Measurements from ENCODE around the gene SLC26A11. TPM values are rescaled to one million over a fixed set of nuclear protein-coding genes. Genes with fewer than 3 reads are reported as not detected.
"Not testable (repeated sequence)": the region's sequence is repeated elsewhere in the genome, so short reads cannot be mapped to it uniquely, and the experiment has no call there.

Gene SLC26A11
- total RNA-seq, 3 donors from 2014 or later (not counting 1 experiment from before 2014, with no cell fraction given) = 33.9 to 37.6 (median 35.8) TPM

DNA sequence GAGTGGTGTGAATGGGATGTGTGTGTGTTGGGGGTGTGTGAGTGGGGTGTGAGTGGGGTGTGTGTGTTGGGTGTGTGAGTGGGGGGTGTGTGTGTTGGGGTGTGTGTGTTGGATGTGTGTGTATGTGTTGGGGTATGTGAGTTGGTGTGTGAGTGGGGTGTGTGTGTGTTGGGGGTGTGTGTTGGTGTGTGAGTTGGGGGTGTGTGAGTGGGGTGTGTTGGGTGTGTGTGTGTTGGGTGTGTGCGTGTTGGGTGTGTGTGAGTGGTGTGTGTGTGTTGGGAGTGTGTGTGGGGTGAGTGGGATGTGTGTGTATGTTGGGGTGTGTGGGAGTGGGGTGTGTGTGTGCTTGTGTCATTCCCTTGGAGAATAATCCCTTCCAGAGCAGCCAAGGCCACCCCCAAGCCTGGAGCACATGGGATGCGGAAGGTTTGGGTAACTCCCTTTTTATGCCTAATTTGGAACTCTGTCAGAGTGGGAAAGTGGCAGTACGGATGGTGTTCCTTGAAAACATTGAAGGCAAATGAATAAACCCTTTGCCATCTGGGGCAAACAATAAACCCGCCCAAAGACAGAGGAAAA, 54.7 kb downstream of the SLC26A11 start:
- ATAC-seq = peak in 2 of 3 donors; percentile 3 to 7
- Histone ChIP-seq H3K27ac (ENCODE audit: low read length) (peak overlapping the region; percentile 16), H3K36me3 (ENCODE audit: control insufficient read depth, insufficient read depth, low read length) (peaks cover 59% of the 10 kb centered on the region), H3K9me3 (ENCODE audit: control insufficient read depth, insufficient read depth, low read length) (no peaks in the 10 kb centered on the region), H3K4me3 (ENCODE audit: low read length) (no peak overlapping the region), H3K4me1 (ENCODE audit: control insufficient read depth, insufficient read depth, low read length) (peaks cover 85% of the 10 kb centered on the region), H3K27me3 (ENCODE audit: control insufficient read depth, insufficient read depth, low read length) (no peaks in the 10 kb centered on the region)
- peak overlapping the region; percentile 15 for H3K4me3 Mint-ChIP-seq
- TF ChIP-seq, protein P1, sequence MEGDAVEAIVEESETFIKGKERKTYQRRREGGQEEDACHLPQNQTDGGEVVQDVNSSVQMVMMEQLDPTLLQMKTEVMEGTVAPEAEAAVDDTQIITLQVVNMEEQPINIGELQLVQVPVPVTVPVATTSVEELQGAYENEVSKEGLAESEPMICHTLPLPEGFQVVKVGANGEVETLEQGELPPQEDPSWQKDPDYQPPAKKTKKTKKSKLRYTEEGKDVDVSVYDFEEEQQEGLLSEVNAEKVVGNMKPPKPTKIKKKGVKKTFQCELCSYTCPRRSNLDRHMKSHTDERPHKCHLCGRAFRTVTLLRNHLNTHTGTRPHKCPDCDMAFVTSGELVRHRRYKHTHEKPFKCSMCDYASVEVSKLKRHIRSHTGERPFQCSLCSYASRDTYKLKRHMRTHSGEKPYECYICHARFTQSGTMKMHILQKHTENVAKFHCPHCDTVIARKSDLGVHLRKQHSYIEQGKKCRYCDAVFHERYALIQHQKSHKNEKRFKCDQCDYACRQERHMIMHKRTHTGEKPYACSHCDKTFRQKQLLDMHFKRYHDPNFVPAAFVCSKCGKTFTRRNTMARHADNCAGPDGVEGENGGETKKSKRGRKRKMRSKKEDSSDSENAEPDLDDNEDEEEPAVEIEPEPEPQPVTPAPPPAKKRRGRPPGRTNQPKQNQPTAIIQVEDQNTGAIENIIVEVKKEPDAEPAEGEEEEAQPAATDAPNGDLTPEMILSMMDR (IDR thresholded peaks at IDR 0.05) = no peak
- H3K27me3 Mint-ChIP-seq (ENCODE audit: low read depth in 2 of 2) = no peaks in the 10 kb centered on the region
- H3K9me3 Mint-ChIP-seq = no peaks in the 10 kb centered on the region
- H3K4me1 Mint-ChIP-seq = peaks cover 63 to 67% of the 10 kb centered on the region in 2 donors
- DNase-seq = no peak
- no peaks in the 10 kb centered on the region for H3K36me3 Mint-ChIP-seq
- WGBS (ENCODE audit: insufficient coverage) = 88% methylated on average over 4 of the region's 4 CpGs
- peak overlapping the region; percentile 77 to 85 for H3K27ac Mint-ChIP-seq
- intact Hi-C loops (cut with micrococcal nuclease) = no loop called here

DNA sequence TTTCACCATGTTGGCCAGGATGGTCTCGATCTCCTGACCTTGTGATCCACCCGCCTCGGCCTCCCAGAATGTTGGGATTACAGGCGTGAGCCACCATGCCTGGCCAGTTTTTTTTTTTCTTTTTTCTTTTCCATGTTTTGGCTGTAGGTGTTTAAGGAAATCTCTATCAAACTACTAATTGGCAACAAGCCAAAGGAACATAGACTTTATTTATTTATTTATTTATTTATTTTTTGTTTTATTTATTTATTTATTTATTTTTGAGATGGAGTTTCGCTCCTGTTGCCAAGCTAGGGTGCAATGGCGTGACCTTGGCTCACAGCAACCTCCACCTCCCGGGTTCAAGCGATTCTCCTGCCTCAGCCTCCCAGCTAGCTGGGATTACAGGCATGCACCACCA, 55.6 kb downstream of the SLC26A11 start:
- H3K4me1 Mint-ChIP-seq = peaks cover 60 to 68% of the 10 kb centered on the region in 2 donors

DNA sequence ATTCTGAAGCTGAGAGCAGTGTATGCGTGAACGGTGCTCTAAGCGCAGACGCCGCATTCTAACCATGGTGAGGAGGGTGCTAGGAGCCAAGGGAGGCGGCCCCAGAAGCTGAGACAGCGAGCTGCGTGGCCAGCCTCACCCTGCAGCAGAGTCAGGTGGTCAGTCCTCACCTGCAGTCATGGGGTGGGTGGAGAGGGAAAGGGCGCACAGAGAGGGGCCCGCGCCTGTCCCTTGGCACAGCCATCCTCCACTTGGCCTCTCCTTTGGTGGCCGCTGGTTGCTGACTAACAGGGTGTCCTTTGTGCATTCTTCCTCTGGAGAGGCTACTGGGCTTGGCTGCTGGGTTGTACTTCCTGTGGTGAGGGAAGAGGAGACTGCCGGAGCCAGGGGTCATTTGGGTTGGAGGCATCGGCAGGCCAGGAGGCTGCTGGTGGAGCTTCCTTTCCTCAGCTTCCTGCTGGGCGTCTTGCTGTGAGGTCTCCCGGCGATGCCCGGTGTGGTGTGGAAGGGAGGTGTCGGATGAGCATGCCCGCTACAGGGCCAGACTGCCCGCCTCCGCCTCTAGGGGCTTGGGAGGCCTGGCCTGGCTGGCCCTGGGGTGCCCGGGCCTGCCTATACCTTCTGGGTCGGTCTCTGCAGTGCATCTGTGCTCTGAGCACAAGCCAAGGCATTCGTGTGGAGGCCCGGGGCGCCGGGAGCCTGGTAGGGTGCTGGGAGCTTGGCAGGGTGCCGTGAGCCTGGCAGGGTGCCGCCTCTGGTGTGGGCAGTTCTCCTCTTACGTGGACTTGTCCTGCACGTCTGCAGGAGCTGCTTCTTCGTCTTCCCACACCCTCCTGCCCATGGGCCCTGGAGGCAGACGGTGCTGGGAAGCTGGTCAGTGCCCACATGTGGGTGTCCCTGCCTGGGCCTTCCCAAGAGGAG, 57.8 kb downstream of the SLC26A11 start:
- WGBS (ENCODE audit: insufficient coverage) = 89% methylated on average over 34 of the region's 34 CpGs
- no peaks in the 10 kb centered on the region for H3K27me3 ChIP-seq (ENCODE audit: control insufficient read depth, insufficient read depth, low read length)
- Mint-ChIP-seq H3K9me3 (no peaks in the 10 kb centered on the region), H3K4me1 (peaks cover 48 to 64% of the 10 kb centered on the region in 2 donors), H3K4me3 (peak overlapping the region; percentile 31), H3K27me3 (ENCODE audit: low read depth in 2 of 2) (no peaks in the 10 kb centered on the region), H3K27ac (peak overlapping the region; percentile 53 to 68), H3K36me3 (no peaks in the 10 kb centered on the region)
- H3K27ac ChIP-seq (ENCODE audit: low read length) = peak overlapping the region; percentile 1
- peaks cover 51% of the 10 kb centered on the region for H3K36me3 ChIP-seq (ENCODE audit: control insufficient read depth, insufficient read depth, low read length)
- intact Hi-C loops (cut with micrococcal nuclease) = no loop called here
- no peak overlapping the region for H3K4me3 ChIP-seq (ENCODE audit: low read length)
- no peak for DNase-seq
- no peak for ATAC-seq
- TF ChIP-seq, protein P1 (IDR thresholded peaks at IDR 0.05) = no peak
- H3K4me1 ChIP-seq (ENCODE audit: control insufficient read depth, insufficient read depth, low read length) = peaks cover 64% of the 10 kb centered on the region
- H3K9me3 ChIP-seq (ENCODE audit: control insufficient read depth, insufficient read depth, low read length) = no peaks in the 10 kb centered on the region

More for the DNA sequence above, 55.6 kb downstream of the SLC26A11 start:
- H3K36me3 Mint-ChIP-seq; H3K9me3 ChIP-seq (ENCODE audit: control insufficient read depth, insufficient read depth, low read length); H3K4me3 ChIP-seq (ENCODE audit: low read length); H3K27ac ChIP-seq (ENCODE audit: low read length); H3K4me3 Mint-ChIP-seq; H3K27me3 Mint-ChIP-seq (ENCODE audit: low read depth in 2 of 2); intact Hi-C loops (cut with micrococcal nuclease); DNase-seq; H3K27me3 ChIP-seq (ENCODE audit: control insufficient read depth, insufficient read depth, low read length); H3K9me3 Mint-ChIP-seq; ATAC-seq: not testable (repeated sequence)
- Histone ChIP-seq H3K4me1 (ENCODE audit: control insufficient read depth, insufficient read depth, low read length) (peaks cover 82% of the 10 kb centered on the region), H3K36me3 (ENCODE audit: control insufficient read depth, insufficient read depth, low read length) (peaks cover 59% of the 10 kb centered on the region)
- 100% methylated on average over 4 of the region's 8 CpGs for WGBS (ENCODE audit: insufficient coverage)
- peak overlapping the region; percentile 53 to 85 for H3K27ac Mint-ChIP-seq

DNA sequence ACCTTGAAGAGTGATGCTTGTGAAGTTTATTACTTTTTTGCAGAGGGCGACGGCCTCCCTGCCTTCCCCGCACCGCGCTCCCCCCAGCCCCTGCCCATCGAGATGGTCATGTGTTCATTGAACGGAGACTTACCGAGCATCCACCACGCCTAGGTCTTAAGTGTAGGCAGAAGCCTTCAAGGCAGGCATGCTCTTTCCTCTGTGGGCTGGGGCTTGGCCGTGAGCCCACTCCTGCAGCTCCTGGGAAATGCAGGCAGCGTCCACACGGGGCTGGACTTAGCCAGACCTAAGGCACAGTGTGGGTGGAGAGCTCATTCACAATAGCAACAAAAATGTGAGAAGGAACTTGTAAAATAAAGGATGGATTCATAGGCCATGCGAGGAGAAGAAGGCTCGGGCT, 59.7 kb downstream of the SLC26A11 start:
- no peak overlapping the region for H3K4me3 Mint-ChIP-seq
- peak overlapping the region; percentile 23 for H3K27ac ChIP-seq (ENCODE audit: low read length)
- TF ChIP-seq, protein P1 (IDR thresholded peaks at IDR 0.05) = no peak
- H3K9me3 ChIP-seq (ENCODE audit: control insufficient read depth, insufficient read depth, low read length) = no peaks in the 10 kb centered on the region
- H3K27me3 Mint-ChIP-seq (ENCODE audit: low read depth in 2 of 2) = no peaks in the 10 kb centered on the region
- H3K36me3 ChIP-seq (ENCODE audit: control insufficient read depth, insufficient read depth, low read length) = peaks cover 47% of the 10 kb centered on the region
- no peaks in the 10 kb centered on the region for H3K9me3 Mint-ChIP-seq
- intact Hi-C loops (cut with micrococcal nuclease) = no loop called here
- H3K27me3 ChIP-seq (ENCODE audit: control insufficient read depth, insufficient read depth, low read length) = no peaks in the 10 kb centered on the region
- DNase-seq (no peak), ATAC-seq (no peak)
- H3K4me1 Mint-ChIP-seq = peaks cover 43 to 59% of the 10 kb centered on the region in 2 donors
- no peaks in the 10 kb centered on the region for H3K36me3 Mint-ChIP-seq
- peaks cover 57% of the 10 kb centered on the region for H3K4me1 ChIP-seq (ENCODE audit: control insufficient read depth, insufficient read depth, low read length)
- WGBS (ENCODE audit: insufficient coverage) = 81% methylated on average over 14 of the region's 14 CpGs
- peak overlapping the region; percentile 53 to 68 for H3K27ac Mint-ChIP-seq
- no peak overlapping the region for H3K4me3 ChIP-seq (ENCODE audit: low read length)
